Measurements from ENCODE around the gene S1PR3.

Gene S1PR3

DNA sequence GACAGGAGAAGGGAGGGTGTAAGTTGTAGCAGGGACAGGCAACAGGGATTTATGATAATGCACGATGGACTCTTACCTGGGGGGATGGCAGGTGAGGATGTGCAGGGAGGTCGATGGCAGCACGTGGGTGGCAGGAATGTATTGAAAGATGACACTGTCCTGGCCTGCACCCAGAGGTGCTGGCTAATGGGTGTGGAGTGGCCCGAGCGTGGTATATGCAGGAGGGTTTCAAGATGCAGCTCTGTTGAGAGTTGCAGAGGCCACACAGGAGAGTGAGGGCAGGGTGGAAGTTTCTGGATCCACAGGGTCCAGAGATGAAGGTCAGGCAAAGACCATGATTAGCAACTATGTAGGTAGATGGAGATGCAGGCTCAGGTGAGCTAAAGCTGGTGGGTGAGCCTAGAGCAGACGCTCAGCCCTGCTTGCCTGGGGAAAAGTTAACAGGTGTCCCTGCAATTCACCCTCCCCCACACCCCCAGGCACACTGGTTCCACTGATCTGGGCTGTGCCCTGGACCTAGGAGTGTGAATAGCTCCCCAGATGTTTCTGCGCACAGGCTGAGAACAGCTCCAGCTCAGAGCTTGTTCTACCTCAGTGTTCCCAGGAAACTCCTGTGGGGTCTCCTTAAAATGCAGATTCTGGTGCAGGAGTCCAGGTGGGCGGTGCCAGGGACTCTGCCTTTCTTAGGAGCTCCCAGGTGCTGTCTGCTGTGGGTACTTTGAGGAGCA is 21.5 kb upstream of the S1PR3 start:
- no peak for DNase-seq

DNA sequence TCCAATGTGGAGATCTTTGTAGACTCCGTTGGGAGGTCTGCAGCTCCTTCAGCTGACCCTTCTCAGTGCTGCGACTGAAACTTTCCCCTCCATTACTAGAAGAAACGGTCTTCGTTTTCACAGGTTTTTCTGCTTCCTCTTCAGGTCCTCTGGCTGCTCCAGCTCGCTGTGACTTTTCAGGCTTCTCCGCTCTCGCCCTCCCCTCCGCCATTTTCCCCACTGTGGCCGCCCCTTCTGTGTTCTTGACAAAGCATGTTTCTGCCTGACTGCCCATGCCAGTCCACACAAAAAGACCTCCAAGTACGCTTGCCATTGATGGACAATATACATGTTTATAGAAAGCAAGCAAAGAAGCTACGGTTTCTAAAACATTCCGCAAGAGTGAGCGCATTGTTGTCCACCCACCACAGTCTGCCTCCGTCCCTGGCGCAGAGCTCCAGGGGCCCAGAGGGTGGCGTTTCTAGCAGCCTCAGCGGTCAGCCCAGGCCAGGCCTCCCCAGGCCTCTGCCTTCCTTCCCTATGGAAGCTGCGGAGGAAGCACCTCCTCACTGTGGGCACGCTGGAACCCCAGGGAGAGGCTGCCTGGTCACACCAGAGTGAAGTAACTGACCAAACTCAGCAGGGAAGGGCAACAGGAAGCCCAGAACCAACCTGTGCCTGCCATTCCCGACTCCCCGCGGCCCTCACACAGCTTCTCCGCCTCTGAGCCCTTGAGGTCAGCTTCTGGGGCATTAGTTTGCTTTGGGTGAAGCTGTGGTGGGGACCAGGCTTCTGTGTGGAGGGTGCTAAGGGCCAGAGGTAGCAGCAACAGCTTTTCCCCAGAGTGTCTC is 19.9 kb upstream of the S1PR3 start:
- DNase-seq = no peak

DNA sequence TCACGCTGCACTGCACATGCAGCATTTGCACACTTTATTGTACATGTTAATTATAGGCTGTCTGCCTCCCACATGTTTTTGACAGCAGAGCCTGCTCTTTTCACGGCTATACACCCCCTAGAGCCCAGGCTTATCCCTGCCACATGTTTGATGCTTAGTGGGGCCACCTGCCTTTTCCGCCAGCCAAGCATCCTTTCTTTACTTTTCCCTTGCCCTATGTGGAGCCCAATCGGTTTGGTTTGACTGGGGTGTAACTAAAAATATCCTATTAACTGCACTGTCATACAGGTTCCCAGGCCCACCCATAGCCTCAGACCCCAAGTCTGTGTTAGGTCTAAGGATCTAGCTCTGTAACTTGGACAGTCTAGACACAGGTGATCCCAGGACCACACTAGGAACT is 18.9 kb upstream of the S1PR3 start:
- no peak for DNase-seq

DNA sequence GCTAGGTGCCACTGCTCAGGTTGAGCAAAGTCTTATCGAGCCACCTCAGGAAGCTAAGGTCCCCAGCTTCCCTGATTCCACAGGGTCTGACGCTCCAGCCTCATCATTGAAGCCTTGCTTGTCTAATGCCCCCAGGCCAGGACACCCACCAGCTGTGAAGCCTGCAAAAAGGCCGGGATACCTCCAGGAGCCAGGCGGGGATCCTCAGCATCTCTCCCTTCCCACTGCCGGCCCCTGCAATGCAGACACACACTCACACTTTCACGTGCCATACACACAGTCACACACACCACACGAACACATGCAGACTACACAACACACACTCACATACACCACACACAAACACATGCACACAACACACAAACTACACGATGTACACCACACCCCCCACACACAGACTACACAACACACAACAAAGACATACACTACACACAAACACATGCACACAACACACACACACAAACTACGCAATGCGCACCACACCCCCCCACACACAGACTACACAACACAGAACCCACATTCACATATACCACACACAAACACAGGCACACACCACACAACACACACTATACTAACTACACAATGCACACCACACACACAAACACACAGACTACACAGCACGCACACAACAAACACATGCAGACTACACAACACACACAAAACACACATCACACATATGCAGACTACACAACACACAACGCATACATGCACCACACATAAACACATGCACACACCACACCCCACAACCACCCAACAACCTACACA is 17.8 kb upstream of the S1PR3 start:
- no peak for DNase-seq

DNA sequence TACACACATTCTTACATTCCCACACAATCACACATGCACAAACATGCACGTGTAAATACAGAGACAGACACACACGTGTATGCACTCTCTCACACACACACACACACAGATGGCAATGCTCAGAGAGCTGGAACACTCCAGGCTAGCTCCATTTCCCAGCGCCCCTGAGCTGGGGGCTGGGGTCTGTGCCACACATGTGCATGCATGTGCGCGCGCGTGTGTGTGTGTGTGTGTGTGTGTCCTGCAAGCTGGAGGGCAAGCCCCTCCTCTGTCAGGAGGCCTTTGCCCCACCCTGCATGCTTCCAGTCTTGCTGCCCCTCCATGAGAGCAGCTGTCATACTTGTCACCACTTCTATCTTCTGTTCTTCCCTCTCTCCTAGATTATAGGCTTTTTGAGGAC is 16.6 kb upstream of the S1PR3 start:
- no peak for DNase-seq

DNA sequence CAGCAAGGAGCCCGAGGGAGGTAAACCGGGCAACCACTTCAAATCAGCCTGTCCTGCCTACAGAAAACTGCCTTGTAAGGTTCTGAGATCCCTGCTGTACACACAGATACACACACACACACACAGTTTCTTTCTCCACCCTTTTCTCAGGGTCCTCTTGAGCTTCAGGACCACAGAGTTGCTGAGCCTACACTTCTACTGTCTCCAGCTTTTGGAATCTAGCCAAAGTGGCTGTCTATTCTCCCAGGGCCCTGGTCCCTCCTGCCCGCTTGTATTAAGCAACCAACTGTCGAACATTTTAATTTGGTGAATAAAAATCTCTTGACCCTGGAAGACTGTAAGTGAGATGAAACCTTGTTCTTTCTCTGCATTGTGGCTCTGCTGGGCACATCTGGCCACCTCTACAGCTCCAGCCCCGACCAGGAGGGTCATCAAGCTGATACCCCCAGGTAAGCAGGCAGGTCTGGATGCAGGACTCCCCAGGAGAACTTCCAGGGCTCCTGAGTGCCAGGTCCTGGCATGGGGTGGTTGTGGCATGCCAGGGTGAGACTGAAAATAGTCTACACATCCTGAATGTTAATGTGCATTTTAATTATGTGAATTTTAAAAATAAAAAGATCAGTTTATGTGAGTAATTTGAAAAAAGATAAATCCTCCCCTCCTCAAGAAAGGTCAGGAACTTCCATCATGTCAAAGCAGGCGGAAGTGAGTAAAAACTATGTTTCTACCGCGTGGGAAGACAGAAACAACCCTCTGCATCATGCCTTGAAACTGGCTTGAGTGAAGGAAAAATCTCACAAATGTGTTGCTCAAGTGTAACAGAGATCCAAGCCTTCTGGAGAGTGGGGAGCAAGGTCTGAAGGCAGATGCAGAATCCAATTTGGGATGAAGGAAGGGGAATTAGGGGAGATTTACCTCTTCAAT is 15.0 kb upstream of the S1PR3 start:
- DNase-seq = no peak

DNA sequence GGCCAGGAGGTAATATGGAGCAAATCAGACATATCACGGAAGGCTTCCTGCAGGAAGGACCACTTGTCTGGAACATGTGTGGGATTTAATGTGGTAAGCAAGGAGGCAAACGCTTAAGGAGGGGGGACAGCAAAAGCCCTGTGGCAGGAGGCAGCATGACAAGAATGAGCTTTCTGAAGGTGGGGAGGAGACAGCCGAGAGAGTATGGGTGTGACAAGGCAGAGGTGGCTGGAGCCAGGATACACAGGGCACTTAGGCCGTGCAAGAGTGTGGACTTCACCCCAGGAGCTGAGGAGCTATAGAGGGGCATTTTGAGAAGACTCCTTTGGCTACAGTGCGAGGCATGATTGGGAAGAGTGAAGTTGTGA is 14.4 kb upstream of the S1PR3 start:
- DNase-seq = no peak

DNA sequence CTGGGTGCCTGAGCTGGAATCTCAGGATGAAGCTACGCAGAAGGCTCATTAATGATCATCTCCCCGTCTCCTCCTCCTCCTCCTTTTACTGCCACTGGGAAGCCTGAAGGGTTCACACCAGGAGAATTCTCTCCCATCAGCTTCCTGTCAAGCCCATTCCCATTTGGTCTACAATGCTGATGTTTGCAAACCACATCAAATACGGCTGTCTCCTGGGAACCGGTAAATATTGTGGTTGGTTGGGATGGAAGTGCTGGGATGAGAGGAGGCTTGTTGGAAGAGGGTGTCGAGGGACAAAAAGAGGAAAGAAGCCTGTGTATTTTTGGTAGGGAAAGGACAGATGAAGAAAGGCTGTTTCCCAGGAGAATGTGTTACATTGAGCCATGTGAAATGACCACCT is 13.2 kb upstream of the S1PR3 start:
- no peak for DNase-seq

DNA sequence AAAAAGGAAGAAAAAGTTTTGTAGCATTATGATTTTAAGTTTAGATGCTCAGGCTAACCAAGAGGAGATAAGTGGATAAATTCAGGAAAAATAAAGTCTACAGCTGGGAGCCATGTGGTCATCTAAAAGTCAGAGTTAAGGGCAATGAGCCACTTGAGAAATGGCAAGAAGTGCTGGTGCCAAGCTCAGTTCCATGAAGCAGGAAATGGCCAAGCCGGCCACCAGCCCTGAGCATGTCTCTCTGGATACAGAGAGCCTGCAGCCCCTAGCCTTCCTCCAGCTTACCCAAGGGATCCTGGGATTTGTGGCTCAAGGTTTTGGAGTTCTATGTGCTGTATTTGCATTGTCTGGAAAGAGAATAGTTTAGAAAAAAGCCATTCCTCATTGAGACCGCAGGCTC is 12.2 kb upstream of the S1PR3 start:
- DNase-seq = no peak

DNA sequence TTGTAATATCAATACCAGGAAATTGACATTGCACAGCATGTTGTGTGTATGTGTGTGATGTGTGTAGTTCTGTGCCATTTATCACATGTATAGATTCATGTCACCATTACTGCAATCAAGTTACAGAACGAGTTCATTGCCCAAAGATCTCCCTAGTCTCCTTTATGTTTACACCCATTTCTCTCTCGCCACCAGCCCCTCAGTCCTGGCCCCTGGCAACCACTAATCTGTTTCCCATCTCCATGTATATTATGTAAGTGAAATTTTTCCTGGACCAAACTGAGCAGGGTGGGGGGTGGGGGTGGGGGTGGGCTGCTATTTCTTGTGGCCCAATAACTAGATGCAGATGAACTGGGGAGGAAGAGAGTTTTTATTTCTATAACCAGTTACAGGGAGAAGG is 11.5 kb upstream of the S1PR3 start:
- DNase-seq = no peak

DNA sequence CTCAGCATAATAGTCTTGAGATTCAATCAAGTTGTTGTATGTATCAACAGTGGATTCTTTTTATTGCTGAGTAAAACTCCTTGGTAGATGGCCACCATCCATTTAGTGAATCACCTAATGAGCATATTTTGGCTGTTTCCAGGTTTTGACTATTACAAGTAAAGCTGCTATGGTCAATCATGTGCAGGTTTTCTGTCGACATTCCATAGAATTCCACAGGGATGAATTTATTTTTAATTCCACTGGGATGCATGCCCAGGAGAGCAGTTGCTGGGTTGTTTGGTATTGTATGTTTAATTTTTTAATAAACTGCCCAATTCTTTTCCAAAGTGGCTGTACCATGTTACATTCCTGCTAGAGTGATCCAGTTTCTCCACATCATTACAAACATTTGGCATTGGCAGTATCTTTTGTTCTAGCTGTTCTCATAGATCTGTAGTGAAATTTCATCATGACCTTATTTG is 10.5 kb upstream of the S1PR3 start:
- DNase-seq = no peak

DNA sequence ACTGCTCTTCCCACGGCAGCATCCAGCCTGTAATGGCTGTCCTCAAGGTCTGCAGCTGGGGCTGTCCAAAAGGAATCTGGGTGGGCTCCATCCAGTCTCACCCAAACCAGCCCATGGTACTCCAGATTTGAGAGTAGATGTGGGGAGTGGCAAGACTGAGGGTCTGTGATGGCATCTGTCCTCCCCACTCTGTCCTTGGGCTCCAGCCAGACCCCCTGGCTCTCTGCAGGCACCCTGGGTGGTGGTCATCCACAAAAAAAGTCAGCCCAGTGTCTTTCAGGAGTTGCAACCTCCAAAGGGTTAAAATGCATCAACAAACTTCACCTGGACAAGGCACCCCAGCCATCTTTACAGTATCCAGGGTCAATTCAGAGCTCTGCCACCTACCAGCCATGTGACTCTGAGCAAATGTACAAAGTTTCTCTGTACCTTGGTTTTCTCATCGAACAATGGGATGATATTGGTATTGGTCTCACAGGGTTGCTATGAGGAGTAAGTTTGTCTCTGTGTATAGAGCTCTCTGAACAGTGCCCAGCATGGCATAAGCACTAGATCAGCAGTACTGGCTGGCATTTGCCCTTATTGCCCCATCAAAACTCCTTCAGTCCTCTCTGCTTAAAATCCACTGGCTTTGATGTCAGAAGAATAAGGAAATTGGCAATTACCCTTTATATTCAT is 7.3 kb upstream of the S1PR3 start:
- no peak for DNase-seq

DNA sequence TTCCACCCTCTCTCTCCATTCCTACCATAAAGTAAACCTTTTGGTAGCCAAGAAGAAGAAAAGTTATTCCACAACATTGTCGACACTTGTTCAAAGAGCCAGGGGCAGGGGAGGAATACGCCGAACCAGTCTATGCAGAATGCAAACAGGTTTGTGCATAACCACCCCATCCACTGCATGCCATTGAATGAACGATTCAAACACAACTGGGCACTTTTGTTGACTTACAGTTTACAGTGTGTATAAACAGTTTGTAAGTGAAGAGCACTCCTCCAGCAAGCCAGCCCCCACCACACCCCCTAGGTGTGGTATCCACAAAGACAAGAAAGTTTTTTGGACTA is 6.8 kb upstream of the S1PR3 start:
- no peak for DNase-seq

DNA sequence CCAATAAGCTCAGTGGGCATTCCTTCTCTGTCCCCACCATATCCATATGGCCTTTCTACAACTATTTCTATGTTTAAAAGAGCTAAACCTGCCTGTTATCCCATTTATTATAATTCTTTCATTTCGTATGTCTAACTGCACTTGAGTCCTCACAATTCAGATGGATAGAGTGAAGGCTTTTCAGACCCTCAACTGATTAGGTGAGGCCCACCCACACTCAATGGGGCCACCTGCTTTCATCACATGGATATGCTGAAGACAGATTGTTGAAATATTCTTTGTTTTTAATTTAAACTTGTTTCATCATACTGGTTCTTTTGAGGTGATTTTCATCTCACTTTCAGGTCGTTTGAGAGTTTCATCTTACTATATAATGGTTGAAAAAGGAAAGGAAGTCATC is 5.7 kb upstream of the S1PR3 start:
- no peak for DNase-seq

DNA sequence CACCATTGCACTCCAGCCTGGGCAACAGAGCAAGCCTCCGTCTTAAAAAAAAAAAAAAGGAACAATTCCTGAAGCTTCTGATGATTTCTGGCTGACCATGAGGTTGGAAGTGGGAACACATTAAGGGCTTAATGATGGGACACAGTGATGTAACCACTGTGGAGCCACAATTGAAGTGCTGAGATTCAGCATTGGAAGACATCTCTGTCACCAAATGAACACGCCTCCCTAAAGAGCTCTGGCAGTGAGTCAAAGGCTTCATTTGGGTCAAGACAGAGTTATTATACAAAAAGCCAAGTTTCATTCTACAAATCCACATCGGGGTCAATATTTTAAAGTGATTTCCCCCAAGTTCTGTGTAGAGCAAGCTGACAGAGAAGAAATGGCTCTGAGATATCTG is 4.5 kb upstream of the S1PR3 start:
- DNase-seq = no peak

DNA sequence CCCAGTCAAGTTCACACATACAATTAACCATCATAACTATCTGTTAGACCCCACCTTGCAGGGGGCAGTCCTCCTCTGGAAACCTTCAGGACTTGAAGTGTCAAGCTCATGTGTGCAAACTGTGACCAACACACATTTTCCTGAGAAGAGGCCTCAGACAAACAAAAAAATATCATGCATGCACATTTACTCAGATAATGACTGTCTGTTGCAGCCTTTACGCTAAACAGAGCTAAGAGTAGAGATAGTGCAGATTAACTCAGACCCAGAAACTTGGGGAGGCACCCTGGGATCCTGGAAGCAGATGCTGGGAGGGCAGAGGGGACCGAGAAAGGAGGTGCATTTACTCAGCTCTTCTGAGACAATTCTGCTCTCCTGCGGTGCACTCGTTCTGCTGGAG is 3.6 kb upstream of the S1PR3 start:
- DNase-seq = no peak

DNA sequence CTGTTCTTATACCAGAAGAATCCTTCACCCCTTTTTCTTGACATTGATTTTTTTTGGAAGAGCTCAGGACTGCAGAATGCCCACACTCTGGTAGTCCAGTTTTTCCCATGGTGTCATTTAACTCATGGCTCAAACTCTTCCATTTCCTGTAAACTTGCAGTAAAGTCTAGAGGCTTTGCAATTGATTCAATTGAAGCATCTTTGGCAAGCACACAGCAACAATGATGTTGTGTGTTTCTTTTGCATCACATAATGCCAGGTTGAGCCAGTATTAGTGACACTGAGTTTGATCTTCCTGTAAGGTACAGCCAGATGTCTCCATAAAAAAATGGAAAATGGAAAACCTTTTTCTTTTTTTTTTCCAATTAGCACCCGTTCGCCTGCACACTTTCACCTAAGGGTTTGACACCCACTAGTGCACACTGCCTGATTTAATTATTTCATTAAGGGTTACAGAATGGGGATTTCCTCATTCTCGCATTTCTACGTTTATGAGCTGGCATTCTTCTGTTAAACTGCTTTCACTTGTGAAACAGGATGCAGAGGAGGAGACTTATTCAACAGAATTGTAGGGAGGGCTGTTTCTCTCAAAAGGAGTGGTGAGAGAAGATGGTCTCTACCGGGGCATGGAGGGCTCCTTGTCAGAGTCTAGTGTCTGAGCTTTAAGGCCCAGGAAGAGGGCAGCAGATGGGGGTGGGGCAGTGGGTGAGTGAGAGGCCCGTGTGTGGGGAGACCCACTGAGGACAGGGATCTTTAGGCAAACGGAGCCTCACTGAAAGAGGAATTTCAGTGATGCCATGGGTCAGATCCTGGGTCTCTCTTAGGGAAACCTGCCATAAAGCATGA is 2.2 kb upstream of the S1PR3 start:
- DNase-seq = no peak

DNA sequence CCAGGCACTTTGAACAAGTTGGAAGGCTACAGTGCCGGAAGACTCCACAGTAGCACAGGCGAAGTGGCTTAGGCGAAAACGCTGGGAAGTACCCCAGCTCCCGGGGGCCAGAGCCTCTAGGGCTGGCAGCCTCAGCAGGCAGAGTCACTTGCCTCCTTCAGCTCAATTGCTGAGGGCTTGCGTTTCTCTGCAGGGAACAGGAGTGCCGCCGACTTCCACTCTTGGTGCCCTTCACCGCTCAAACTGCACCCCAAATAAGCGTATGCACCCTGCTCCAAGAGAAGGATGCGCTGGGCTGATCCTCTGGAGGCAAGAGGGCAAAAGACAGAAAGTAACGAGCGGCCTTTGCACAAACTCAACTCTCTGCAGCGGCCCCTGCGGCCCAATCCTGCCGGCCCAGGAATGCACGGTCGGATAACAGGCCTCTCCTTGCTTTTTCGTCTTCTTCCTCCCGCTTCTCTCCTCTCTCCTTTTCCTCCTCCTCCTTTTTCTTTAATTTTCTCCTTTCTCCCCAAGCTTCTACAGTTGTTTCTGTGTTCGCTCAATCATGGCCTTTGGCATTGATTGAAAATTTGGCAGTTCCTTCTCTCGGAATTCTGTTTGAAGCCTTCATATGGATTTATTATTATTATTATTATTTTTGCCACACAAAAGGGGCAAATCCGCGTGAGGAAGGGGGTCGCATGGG is 1.1 kb upstream of the S1PR3 start:
- DNase-seq = no peak

DNA sequence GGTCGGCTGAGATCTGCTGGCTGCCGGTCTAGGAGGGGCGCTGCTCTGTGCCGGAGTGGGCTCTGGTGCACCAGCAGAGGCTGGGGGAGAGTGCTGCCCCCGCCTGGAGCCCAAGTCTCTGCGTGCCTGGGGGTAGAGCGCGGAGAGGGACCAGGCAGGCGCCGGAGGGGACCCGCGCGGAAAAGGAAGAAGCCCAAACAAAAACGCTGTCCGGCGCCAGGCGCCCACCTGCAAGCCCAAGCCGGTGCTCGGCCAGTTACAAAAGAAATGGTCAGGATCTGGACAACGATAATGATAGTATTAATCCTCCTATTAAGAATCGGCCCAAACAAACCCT is 571 bp upstream of the S1PR3 start:
- no peak for DNase-seq

DNA sequence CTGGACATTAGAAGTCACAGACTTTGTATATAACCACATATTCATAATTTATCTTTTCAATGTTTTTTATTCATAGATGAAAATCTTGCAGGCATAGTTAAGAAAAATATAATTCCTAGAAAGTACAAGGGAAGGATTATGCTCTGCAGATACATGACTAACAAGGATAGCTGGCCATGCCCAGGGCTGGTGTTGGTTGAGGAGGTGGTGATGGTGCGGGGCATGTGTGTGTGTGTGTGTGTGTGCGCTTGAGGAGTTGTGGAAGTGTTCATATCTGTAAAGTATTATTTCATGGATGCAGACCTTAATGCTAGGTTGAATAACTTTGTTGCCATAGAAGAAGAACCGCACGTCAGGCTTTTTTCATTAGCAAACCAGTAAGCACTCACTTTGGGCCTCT is 1.3 kb downstream of the S1PR3 start:
- DNase-seq = no peak

DNA sequence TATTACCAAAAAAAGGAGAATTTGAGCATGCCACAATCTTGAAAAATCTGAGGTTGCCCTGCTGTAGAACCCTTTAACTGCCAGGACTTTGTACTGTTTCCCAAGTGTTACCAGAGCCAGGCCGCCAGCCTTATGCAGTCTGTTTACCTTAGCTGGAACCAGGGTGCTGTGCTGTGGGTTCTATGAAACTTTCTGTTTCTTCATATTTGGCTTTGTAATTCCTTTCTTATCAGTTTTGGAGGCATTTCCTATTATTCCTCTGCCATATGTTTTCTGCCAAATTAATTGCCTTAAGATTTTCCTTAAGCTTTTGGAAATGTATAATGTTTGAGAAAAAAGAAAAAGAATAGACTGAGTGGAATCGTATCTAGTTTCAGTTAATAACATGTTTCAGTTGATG is 2.1 kb downstream of the S1PR3 start:
- DNase-seq = no peak
